DMS53 treated with DMSO at 0.1 percent for 48 hours (cell line): ENCODE results near the gene ZFAND3.

Experiments used
- DNase-seq: peaks from one replicate; lab custom pipeline; 2025; ENCODE audit not compliant: unreplicated experiment; lab: John Stamatoyannopoulos, UW

Gene ZFAND3

DNA sequence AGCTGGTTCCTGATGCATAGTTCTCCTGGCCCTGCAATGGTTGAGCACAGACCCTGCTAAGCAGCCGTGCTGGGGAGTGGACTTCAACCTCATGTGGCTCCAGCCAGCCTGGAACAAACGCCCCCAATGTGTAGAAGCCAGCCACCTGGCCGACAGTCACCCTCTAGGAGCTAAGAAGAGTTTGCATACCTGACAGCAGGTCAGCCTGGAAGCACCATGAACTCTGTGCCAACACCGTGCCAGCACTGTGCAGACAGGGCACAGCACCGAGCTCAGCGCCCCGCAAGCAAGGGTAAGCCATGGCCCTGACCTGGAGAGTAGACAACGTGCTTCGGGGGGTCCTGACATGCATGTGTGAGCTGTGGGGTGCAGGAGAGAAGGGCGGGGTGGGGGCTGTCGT, 356.3 kb downstream of the ZFAND3 start:
- no peak for DNase-seq

DNA sequence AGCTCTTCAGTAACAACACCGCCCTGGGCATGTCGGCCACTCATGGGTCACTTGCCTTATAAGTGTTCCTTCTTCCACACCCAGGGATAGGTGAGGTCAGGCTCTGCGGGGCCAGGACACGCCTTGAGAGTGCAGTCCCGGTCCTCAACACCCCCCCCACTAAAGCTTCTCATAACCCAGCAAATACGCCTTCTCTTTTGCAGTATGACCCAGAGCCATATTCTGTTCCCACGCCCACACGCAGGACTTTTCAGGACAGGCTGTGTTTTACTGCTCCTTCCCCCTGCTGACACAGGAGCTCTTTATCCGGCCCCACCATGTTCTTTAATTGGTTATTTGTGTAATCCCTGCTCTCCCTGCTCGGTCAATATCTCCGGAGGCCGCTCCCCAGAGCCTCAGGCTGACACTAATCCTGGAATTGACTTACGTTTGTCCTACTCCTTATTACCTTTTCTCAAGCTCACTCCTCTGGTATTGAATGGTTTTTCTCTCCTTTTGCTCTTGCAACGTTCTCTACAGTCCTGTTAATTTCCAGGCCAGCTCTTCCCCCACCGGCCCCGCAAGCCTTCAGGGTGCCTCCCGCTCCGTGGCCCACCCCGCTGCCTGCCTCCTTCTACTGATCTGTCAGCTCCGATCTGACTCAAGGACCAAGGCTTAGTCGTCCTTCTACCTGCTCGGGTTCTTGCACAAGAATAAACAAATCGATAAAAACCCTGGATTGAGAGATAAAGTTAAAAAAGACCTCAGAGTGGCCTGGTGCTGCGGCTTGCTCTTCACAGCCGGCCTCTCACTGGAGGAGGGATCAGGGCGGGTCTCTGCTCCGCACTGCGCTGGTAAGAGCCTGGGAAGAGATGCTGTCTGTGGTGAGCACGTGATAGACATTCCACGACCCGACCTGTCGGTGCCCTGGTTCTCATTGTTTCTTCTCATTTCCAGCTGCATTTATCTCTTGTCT, 357.5 kb downstream of the ZFAND3 start:
- DNase-seq = no peak

- DNase-seq = no peak
Observed at GRCh38 chr6:38177882-38178583, 358.5 kb downstream of the ZFAND3 start.

DNA sequence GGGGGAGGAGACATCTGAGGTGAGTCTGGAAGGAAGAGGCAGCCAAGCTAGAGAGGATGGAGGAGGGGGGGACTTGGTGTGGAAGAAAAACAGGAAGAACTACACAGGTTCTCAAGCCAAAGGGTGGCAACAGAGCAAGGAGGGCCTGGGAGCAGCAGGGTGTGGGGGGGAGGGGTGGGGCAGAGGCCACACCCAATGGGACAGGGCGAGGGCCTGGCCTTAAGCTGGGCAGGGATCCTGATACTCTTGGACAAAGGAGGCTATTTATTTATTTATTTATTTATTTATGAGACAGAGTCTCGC, 359.0 kb downstream of the ZFAND3 start:
- DNase-seq = no peak

DNA sequence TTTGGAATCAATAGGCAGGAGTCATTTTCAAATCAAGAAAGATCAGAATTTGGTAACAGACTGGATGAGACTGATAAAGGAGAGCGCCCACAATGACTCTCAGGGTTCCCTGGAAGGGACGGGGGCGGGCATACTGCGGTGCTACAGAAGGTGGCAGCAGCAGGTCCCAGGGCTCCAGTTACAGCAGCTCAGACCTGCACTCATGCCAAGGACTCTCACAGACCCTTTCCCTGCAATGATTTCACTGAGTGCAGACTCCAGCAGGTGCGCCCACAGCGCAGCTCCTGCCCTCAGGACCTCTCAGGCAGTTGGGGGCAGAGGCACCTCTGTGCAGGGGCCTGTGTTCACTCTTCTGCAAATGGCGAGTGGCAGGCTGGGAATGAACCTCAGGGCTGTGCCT, 359.8 kb downstream of the ZFAND3 start:
- no peak for DNase-seq

DNA sequence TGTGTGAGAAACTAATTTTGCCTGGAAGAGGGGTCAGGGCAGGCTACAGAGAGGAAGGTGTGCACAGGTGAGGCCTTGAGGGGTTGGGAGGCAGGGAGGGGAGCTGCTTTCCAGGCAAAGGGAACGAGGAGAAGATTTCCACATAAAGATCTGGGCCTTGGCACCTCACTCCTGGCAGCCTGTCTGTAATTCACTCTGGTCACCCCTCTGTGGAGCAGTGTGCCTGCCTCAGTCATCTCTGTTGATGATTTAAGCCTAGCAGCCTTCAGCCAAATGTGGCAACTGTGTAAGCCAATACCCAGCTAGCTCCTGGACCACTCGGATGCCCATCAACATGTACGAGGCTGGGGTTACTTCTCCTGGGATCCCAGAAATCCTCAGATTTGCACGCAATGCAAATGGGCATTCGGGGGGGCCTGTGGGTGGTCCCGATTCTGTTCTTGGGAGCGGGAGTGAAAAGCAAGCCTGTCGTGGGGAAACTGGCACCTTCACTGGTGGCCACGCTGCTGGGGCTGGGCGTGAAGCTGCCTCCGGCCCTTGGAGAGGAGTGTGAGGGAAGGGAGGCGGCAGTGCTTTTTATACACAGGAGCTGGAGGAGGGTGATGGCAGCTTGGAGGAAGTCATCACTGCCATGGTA, 360.4 kb downstream of the ZFAND3 start:
- DNase-seq = no peak

- DNase-seq = no peak
Observed at GRCh38 chr6:38180586-38180985, 361.1 kb downstream of the ZFAND3 start.

- DNase-seq = no peak
Observed at GRCh38 chr6:38182426-38182825, 362.9 kb downstream of the ZFAND3 start.

DNA sequence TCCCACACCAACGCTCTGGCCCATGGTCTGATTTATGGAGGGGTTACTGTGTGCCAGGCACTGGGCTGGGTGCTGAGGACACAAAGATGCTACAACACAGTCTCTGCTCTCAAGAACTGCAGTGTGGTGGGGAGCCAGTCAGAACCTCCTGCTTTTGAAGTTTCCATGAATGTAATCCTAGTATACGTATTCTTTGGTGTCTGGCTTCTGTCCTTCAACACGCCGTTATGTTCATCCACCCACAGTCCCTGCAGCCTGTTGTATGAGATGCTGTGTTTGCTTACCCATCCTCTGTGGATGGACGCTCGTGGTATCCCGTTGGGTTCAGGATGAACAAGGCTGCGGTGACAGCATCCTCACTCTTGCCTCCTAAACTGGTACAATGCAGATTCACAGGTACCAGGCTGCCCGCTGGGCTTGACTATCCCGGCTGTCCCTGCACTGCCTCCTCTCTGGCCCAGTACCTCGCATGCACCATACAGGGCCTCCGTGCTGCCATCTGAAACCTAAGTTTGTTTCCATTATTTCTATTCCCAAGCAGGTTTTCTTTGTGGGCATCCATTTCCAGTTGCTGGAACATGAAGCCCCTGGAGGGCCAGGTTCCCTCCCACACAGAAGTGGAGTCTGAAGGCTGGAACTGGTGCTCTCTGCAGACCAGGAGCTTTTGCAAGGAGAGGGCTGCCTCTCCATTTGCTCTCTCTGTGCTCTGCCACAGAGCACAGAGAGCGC, 364.5 kb downstream of the ZFAND3 start:
- no peak for DNase-seq

GRCh38 chr6:38184585-38185080, 365.1 kb downstream of the ZFAND3 start:
- DNase-seq = no peak

DNA sequence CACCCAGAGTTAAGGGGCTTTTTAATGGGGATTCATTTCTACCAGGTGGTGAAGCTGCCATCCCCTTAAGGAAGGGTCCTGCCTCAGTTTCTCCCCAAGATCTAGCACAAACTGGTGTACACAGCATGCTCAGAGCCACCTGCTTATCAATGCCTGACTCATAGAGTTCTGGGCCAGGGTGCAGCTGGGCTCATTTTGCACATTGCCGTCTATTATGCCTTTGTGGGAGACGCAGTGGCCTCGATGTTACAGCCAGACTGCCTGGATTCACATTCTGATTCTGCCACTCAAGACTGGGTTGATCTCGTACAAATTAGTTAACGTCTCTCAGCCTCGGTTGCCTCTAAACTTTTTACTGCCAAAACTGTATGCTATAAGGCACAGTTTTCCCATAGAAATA, 365.7 kb downstream of the ZFAND3 start:
- DNase-seq = no peak

GRCh38 chr6:38185752-38186151, 366.2 kb downstream of the ZFAND3 start:
- no peak for DNase-seq

- no peak for DNase-seq
Observed at GRCh38 chr6:38187325-38187724, 367.8 kb downstream of the ZFAND3 start.

DNA sequence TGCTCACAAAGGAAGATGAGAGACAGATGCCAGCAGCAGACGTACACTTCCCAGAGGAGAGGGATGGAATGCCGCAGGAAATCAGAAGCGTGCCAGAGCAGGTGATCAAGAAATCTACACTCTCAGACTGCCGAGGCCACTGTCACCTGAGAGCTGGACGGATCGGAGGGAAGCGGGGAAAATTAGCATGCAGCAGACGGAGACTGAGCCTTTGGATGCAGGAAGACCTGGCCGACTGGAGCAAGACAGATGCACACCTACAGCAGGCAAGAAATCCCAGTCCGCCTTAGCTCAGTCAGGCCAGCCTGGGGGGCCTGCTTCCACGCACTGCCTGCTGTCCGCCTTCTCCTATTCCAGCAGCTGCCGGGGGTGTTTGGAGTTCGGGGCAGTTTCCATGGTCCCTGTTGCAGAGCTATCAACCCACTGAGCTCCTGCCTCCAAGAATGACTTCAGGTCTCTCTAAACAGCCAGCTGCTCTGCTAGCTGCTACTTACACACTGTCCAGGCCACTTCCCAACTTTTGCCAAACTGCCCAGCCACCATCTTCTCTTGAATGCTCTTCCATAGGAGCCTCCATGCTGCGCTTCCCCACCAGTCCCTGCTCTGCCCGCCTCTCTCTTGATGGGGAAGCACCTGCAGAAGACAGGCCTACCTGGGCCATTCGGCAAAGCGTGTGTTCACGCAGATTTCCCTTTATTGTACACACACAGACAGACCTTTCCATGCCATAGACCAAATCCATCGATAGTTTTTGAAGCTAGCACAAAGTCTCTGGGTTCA, 368.5 kb downstream of the ZFAND3 start:
- DNase-seq = no peak

- DNase-seq = no peak
Observed at GRCh38 chr6:38188677-38189335, 369.3 kb downstream of the ZFAND3 start.

GRCh38 chr6:38191418-38191817, 371.9 kb downstream of the ZFAND3 start:
- DNase-seq = no peak

DNA sequence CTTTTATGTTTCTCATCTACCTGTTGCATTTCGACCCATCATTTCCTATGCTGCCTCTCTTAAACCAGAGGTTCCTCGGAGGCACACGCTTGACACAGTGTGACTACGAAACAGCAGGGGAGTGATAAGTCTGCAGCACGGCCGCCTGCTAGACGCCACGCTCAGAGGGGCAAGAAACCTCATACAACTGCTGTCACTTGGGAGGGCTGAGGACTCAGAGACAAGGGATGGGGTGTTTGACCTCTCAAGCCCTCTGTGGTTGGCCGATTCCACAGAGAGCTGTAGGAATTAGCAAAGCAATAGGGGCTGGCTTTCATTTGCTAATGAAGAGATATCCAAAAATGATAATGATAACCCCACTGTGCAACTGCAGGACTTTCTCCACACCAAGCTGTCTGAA, 372.5 kb downstream of the ZFAND3 start:
- DNase-seq = no peak

GRCh38 chr6:38192487-38192886, 373.0 kb downstream of the ZFAND3 start:
- no peak for DNase-seq

GRCh38 chr6:38193051-38193450, 373.5 kb downstream of the ZFAND3 start:
- DNase-seq = no peak
